A549 (cell line): ENCODE measurements around the gene TOP3B. TPM values are rescaled to one million over a fixed set of nuclear protein-coding genes. Genes with fewer than 3 reads are reported as not detected.

ENCODE experiments used
- ATAC-seq, 2 experiments: fragments of 200-7000 bp in 1 of 2; fragments of >200 bp in 1 of 2; cut with Nextera tagmentation in 1 of 2; cut with Tn5 transposase in 1 of 2; 3 replicates each; pipeline versions ENCODE4 v1.8.0 to v1.9.1; 2018 to 2020; ENCODE audit warnings: mild to moderate bottlenecking in 1 of 2, moderate library complexity in 1 of 2
- CTCF ChIA-PET: fragments of 300-600 bp; sonication (Branson Sonifier 250); formaldehyde crosslinking; extraction: SDS; loops from one replicate; lab custom pipeline; 2021; ENCODE audit warnings: antibody characterized with exemption, inconsistent platforms; lab: Yijun Ruan, JAX
- POLR2A ChIA-PET: fragments of 350-600 bp; formaldehyde crosslinking; extraction: SDS; loops from one replicate; lab custom pipeline; 2021; ENCODE audit warnings: antibody characterized with exemption, inconsistent platforms; lab: Yijun Ruan, JAX
- DNase-seq, 2 experiments: peaks; one replicate each; pipeline versions ENCODE4 v3.0.0 to v3.0.0-alpha.2; 2011 to 2016; ENCODE audit warnings: low read depth in 1 of 2, low spot score in 1 of 2
- FAIRE-seq: peaks from 2 replicates; lab custom pipeline; 2011; peaks lifted over from hg19 to GRCh38; lab: Jason Lieb, UNC
- H3K27ac ChIP-seq, 2 experiments: fragments of >200 bp; sonication (Bioruptor Twin); formaldehyde crosslinking; 3 replicates each; pipeline ENCODE4 v1.5.1; 2016 to 2017
- H3K4me1 ChIP-seq: fragments of >200 bp; sonication (Bioruptor Twin); formaldehyde crosslinking; 3 replicates; pipeline ENCODE4 v1.6.1; 2016
- H3K4me2 ChIP-seq: fragments of >200 bp; sonication (Bioruptor Twin); formaldehyde crosslinking; 3 replicates; pipeline ENCODE4 v1.6.1; 2016
- H3K4me3 ChIP-seq: fragments of >200 bp; sonication (Bioruptor Twin); formaldehyde crosslinking; 3 replicates; pipeline ENCODE4 v1.5.1; 2016
- H3K9me3 ChIP-seq: fragments of >200 bp; sonication (Bioruptor Twin); formaldehyde crosslinking; 3 replicates; pipeline ENCODE4 v1.6.1; 2016
- CBX8 ChIP-seq: fragments of 200-600 bp; sonication (generic); IDR thresholded peaks from 2 replicates; pipeline ENCODE4 v1.6.1; 2016
- CHD2 ChIP-seq: fragments of 150-350 bp; IDR thresholded peaks from 2 replicates; pipeline ENCODE4 v1.6.1; 2014; ENCODE audit warnings: low read length; ENCODE audit not compliant: partially characterized antibody
- CHD4 ChIP-seq: fragments of 200-600 bp; sonication (generic); IDR thresholded peaks from 2 replicates; pipeline ENCODE4 v1.6.1; 2016; ENCODE audit warnings: antibody characterized with exemption, mild to moderate bottlenecking, borderline replicate concordance
- CTCF ChIP-seq: fragments of >200 bp; sonication (Bioruptor Twin); formaldehyde crosslinking; IDR thresholded peaks from 3 replicates; pipeline ENCODE4 v1.5.1; 2016
- ESRRA ChIP-seq: fragments of 150-350 bp; IDR thresholded peaks from 2 replicates; pipeline ENCODE4 v1.6.1; 2014; ENCODE audit warnings: mild to moderate bottlenecking, low read length, borderline replicate concordance
- HDAC2 ChIP-seq: fragments of 200-600 bp; sonication (generic); IDR thresholded peaks from 2 replicates; pipeline ENCODE4 v1.6.1; 2016
- HEYL ChIP-seq: fragments of 250-450 bp; sonication (Bioruptor Pico); IDR thresholded peaks from 2 replicates; pipeline ENCODE4 v1.8.0; 2021; ENCODE audit warnings: mild to moderate bottlenecking, moderate library complexity
- HOXB13 ChIP-seq: fragments of 250-450 bp; sonication (Bioruptor Pico); IDR thresholded peaks from 2 replicates; pipeline ENCODE4 v1.5.0; 2020; ENCODE audit warnings: low read depth, mild to moderate bottlenecking, moderate library complexity
- JUNB ChIP-seq: fragments of >200 bp; sonication (Bioruptor Twin); formaldehyde crosslinking; IDR thresholded peaks from 2 replicates; pipeline ENCODE4 v1.6.1; 2016
- KDM1A ChIP-seq: fragments of 200-600 bp; sonication (generic); IDR thresholded peaks from 2 replicates; pipeline ENCODE4 v1.6.1; 2016; ENCODE audit warnings: low read depth, mild to moderate bottlenecking
- MAZ ChIP-seq: fragments of 150-350 bp; IDR thresholded peaks from 2 replicates; pipeline ENCODE4 v1.6.1; 2014; ENCODE audit warnings: antibody characterized with exemption, low read depth, low read length, borderline replicate concordance
- MYC ChIP-seq: IDR thresholded peaks from 2 replicates; pipeline ENCODE4 v1.6.1; 2012; ENCODE audit warnings: mild to moderate bottlenecking, inconsistent platforms, low read length, improper control_type of control experiment, borderline replicate concordance
- NFE2L2 ChIP-seq: fragments of 150-350 bp; conservative IDR thresholded peaks from 2 replicates; pipeline ENCODE4 v1.6.1; 2014; ENCODE audit warnings: low read length
- PHF8 ChIP-seq: fragments of 200-600 bp; sonication (generic); IDR thresholded peaks from 2 replicates; pipeline ENCODE4 v1.6.1; 2016; ENCODE audit warnings: low read depth, mild to moderate bottlenecking, antibody characterized with exemption, moderate library complexity, borderline replicate concordance
- POLR2A ChIP-seq: IDR thresholded peaks from 2 replicates; pipeline ENCODE4 v1.6.1; 2012; ENCODE audit warnings: mild to moderate bottlenecking, low read length
- SREBF2 ChIP-seq: fragments of 450-650 bp; IDR thresholded peaks from 2 replicates; pipeline ENCODE4 v1.6.1; 2014; ENCODE audit warnings: mild to moderate bottlenecking, moderate library complexity
- TFCP2L1 ChIP-seq: fragments of 250-450 bp; sonication (Bioruptor Pico); IDR thresholded peaks from 2 replicates; pipeline ENCODE4 v1.5.0; 2021; ENCODE audit warnings: mild to moderate bottlenecking
- ZC3H11A ChIP-seq: fragments of 450-650 bp; IDR thresholded peaks from 2 replicates; pipeline ENCODE4 v1.6.1; 2014; ENCODE audit warnings: antibody characterized with exemption, mild to moderate bottlenecking
- WGBS: methylation state at CpG from one replicate; pipeline ENCODE4 v1.1.6; 2017; ENCODE audit errors: missing lambda C conversion rate; 5-methylcytosine and 5-hydroxymethylcytosine counted together
- polyA plus RNA-seq, 4 experiments: library from polyadenylated mRNA; depleted of rRNA in 3 of 4; stranded (reverse); fragments of >200 nt; fragmentation: RNase III in 1 of 4; extraction: RNeasy Plus Mini Kit Qiagen cat#74134 plus additional on column Dnase treatment in 1 of 4; gene quantifications; 2 replicates in 3 of 4; 3 replicates in 1 of 4; pipeline ENCODE4 v1.2.3, GENCODE V29; 2011 to 2017
- TF ChIP-seq, protein P1 (sequence below): IDR thresholded peaks from 2 replicates; pipeline ENCODE4 v1.6.1; 2012; ENCODE audit warnings: low read depth, borderline replicate concordance
- TF ChIP-seq, protein P2 (sequence below): fragments of 250-450 bp; sonication (Bioruptor Pico); IDR thresholded peaks from 2 replicates; pipeline ENCODE4 v1.5.0; 2020; ENCODE audit warnings: low read depth, mild to moderate bottlenecking, moderate library complexity
- TF ChIP-seq, protein P3 (sequence below): fragments of 450-650 bp; IDR thresholded peaks from 2 replicates; pipeline ENCODE4 v1.6.1; 2014; ENCODE audit warnings: antibody characterized with exemption

TOP3B gene
- polyA plus RNA-seq, 2 of the 4 experiments (the other 2 are of a cell fraction): 11.5 to 19.8 TPM

DNA sequence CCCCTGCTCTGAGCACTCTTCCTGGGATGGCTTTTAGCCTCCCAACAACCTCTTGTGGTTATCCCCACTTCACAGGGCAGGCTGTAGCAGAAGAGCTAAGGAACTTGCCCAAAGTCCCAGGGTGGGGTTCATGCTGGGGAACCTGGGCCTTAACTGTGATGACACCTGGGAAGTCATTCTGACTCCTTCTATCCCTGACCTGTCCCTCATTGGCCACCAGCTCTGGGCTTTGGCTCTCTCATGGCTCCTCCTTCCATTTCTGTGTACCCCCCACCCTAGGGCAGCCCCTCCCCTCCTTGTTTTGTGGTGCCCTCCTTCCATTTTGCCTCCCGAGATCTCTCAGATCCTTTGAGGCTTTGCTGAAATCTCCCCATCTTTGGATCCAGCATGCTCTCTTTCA, 32.6 kb downstream of the TOP3B start:
- no peak overlapping the region for H3K4me3 ChIP-seq
- no peak for FAIRE-seq
- H3K27ac ChIP-seq: no peak overlapping the region
- POLR2A ChIA-PET: no interaction called here
- no peaks in the 10 kb centered on the region for H3K9me3 ChIP-seq
- no peak for ATAC-seq
- CTCF ChIA-PET: interaction anchor here (1.6 to 4.1 kb wide), 3 partner anchors 9 to 15 kb away, joined by 3 to 34 read pairs (median 5); no protein-coding TSS in a partner anchor
- H3K4me1 ChIP-seq: 0 out of 3 replicates have a peak, but pooled peaks cover 4% of the 10 kb centered on the region
- 100% methylated on average over 1 of the region's 1 CpG for WGBS
- no peak for DNase-seq
- H3K4me2 ChIP-seq: no peak overlapping the region
- no peak for TF ChIP-seq POLR2A
- TF ChIP-seq TFCP2L1 (CRISPR knock-in tag): no peak
- no peak for TF ChIP-seq CTCF
- no peak for TF ChIP-seq CHD2
- no peak for TF ChIP-seq MAZ

- WGBS: 96% methylated on average over 5 of the region's 8 CpGs
- no peak for ATAC-seq
- no peak overlapping the region for H3K4me2 ChIP-seq
- ChIA-PET CTCF (interaction anchor here (1.6 to 4.1 kb wide), 2 partner anchors 10 to 11 kb away, joined by 3 to 34 read pairs; no protein-coding TSS in a partner anchor), POLR2A (no interaction called here)
- FAIRE-seq: no peak
- H3K4me3 ChIP-seq: no peak overlapping the region
- no peaks in the 10 kb centered on the region for H3K9me3 ChIP-seq
- TF ChIP-seq HOXB13: no peak
- no peak for TF ChIP-seq HEYL (CRISPR knock-in tag)
- TF ChIP-seq HDAC2: no peak
- TF ChIP-seq MAZ: no peak
- no peak for TF ChIP-seq MYC
- no peak for TF ChIP-seq CBX8
- no peak for TF ChIP-seq ZC3H11A
- TF ChIP-seq NFE2L2: no peak
- TF ChIP-seq ESRRA: no peak
- TF ChIP-seq CHD4: no peak
- TF ChIP-seq, protein P1, sequence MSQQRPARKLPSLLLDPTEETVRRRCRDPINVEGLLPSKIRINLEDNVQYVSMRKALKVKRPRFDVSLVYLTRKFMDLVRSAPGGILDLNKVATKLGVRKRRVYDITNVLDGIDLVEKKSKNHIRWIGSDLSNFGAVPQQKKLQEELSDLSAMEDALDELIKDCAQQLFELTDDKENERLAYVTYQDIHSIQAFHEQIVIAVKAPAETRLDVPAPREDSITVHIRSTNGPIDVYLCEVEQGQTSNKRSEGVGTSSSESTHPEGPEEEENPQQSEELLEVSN: no peak
- no peak for TF ChIP-seq KDM1A
- no peak for TF ChIP-seq TFCP2L1 (CRISPR knock-in tag)
- TF ChIP-seq PHF8: no peak
- no peak for TF ChIP-seq SREBF2
- no peak for TF ChIP-seq JUNB
- TF ChIP-seq, protein P2, sequence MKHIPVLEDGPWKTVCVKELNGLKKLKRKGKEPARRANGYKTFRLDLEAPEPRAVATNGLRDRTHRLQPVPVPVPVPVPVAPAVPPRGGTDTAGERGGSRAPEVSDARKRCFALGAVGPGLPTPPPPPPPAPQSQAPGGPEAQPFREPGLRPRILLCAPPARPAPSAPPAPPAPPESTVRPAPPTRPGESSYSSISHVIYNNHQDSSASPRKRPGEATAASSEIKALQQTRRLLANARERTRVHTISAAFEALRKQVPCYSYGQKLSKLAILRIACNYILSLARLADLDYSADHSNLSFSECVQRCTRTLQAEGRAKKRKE (CRISPR knock-in tag): no peak
- TF ChIP-seq, protein P3, sequence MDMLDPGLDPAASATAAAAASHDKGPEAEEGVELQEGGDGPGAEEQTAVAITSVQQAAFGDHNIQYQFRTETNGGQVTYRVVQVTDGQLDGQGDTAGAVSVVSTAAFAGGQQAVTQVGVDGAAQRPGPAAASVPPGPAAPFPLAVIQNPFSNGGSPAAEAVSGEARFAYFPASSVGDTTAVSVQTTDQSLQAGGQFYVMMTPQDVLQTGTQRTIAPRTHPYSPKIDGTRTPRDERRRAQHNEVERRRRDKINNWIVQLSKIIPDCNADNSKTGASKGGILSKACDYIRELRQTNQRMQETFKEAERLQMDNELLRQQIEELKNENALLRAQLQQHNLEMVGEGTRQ: no peak
- DNase-seq: no peak
- H3K4me1 ChIP-seq: 0 out of 3 replicates have a peak, but pooled peaks cover 4% of the 10 kb centered on the region
- H3K27ac ChIP-seq: no peak overlapping the region
These were observed 33.0 kb downstream of the TOP3B start for GRCh38 chr22:21949569-21949918.
